ENCODE results near the gene THSD4. TPM values are rescaled to one million over a fixed set of nuclear protein-coding genes. Genes with fewer than 3 reads are reported as not detected.
A peak's percentile ranks its signal among the peaks of the same experiment; 100 is the strongest.

THSD4 gene
- total and polyA plus RNA-seq, 2 of the 8 experiments (the other 6 are each of a cell fraction or from before 2014, with no cell fraction given): 2.5 to 6.2 TPM

DNA sequence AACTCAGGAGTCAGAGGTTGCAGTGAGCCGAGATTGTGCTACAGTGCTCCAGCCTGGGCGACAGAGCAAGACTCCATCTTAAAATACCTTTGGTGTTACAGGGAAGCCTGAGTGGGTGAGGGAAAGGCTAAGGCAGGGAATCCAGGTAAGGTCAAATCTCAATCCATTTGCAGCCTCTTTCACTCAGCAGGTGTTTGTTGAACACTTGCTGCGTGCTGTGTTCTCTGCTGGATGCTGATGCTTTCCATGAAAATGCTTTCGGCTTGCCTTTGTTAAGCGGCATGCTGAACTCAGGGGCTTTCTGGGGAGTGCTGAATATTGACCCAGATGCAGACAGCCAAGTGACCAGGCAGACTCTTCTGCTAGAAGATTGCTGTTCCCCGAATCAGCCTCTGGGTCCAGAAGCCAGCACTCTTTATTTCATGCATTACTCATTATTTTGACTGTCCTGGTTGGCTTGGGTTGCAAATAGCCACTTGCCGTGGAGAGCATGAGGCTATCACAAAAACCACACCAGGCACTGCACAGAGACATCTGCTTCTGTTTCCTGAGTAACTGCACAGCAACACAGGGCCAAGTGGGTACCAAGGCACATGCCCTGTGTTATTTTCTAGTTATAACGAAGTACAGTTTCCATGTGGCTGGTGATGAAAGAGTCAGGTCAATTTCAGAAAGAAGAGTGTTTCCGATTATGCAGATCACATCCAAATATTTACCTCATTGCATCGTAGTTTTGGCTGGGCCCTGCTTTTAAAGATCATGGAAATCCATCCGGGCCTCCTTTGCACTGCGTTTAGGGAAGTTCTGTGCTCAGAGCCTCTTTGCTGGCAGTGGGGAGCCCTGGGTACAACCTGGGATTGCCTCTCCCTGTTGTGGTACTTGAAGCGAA lies 88.6 kb downstream of the THSD4 start:
- H4K91ac ChIP-seq (replicated peaks; ENCODE audit: insufficient read length, low read length): peak overlapping the region; percentile 90
- H3K4me3 ChIP-seq (ENCODE audit: extremely low read depth in 1 of 4, insufficient read depth in 2 of 4, low read depth in 3 of 4, low read length in 4 of 4): peak overlapping the region in 1 of 4 experiments; percentile 23; a peak in 1 of 8 replicates
- H3K14ac ChIP-seq (ENCODE audit: insufficient read length): no peak overlapping the region
- H2BK12ac ChIP-seq (ENCODE audit: low read depth, low read length): peak overlapping the region; percentile 100
- H3K56ac ChIP-seq (replicated peaks; ENCODE audit: insufficient read length, low read depth, low read length): no peak overlapping the region
- no peak overlapping the region for H2BK15ac ChIP-seq (ENCODE audit: low read length)
- FAIRE-seq (peak; percentile 97), DNase-seq (ENCODE audit: low read depth in 1 of 2, low spot score in 2 of 2) (peak; percentile 77 to 84)
- peak overlapping the region; percentile 94; the same call in 1 of the 2 replicates for H2AK5ac ChIP-seq (ENCODE audit: low read depth, low read length)
- H3K79me2 ChIP-seq (ENCODE audit: control insufficient read depth in 1 of 2, insufficient read depth in 2 of 2, low read length in 2 of 2): no peaks in the 10 kb centered on the region
- no peak overlapping the region; the same call in 1 of the 2 replicates for H3K27ac ChIP-seq (ENCODE audit: low read depth, low read length)
- peak overlapping the region; percentile 76 for H2BK20ac ChIP-seq (ENCODE audit: low read length)
- H3K4ac ChIP-seq (replicated peaks; ENCODE audit: insufficient read length, low read depth, low read length): peak overlapping the region; percentile 94
- H3K79me1 ChIP-seq (ENCODE audit: low read depth, low read length): peaks cover 5% of the 10 kb centered on the region
- H4K5ac ChIP-seq (ENCODE audit: insufficient read length, low read depth, low read length): peak overlapping the region; percentile 32
- H3K27me3 ChIP-seq (replicated peaks in 1 of 4; ENCODE audit: control insufficient read depth in 3 of 4, extremely low read depth in 1 of 4, insufficient read depth in 3 of 4, low read length in 3 of 4): peaks cover 0 to 4% (median 0%) of the 10 kb centered on the region in 4 experiments; a peak in 1 of 7 replicates
- H2BK5ac ChIP-seq (ENCODE audit: low read depth, low read length): peak overlapping the region; percentile 98
- peak overlapping the region; percentile 89 for H3K18ac ChIP-seq (ENCODE audit: extremely low read depth, low read length)
- peak overlapping the region; percentile 87 for H2BK120ac ChIP-seq (replicated peaks; ENCODE audit: low read depth, low read length)
- H3K23ac ChIP-seq (ENCODE audit: insufficient read length): no peak overlapping the region
- H2AFZ ChIP-seq (ENCODE audit: low read length): no peak overlapping the region
- no peaks in the 10 kb centered on the region for H3K9me3 ChIP-seq (ENCODE audit: insufficient read depth in 2 of 2, low read depth in 1 of 2, low read length in 1 of 2)
- H3K23me2 ChIP-seq (ENCODE audit: low read depth, low read length): peaks cover 6% of the 10 kb centered on the region; the same call in 1 of the 2 replicates
- H4K20me1 ChIP-seq (replicated peaks in 1 of 2; ENCODE audit: control insufficient read depth in 1 of 2, insufficient read depth in 2 of 2, low read length in 2 of 2): peaks cover 0 to 5% of the 10 kb centered on the region in 2 experiments
- 19% methylated on average over 13 of the region's 13 CpGs; no CpG with 5 or more reads in 1 of the 2 experiments for WGBS, 2 experiments (ENCODE audit: extremely low coverage in 1 of 2, insufficient coverage in 1 of 2, insufficient read length in 1 of 2, insufficient replicate concordance in 2 of 2, low coverage in 1 of 2, low lambda C conversion rate in 2 of 2, missing lambda C conversion rate in 1 of 2)
- no peak overlapping the region for H4K8ac ChIP-seq (ENCODE audit: extremely low read depth, insufficient read depth, low read length)
- ChIA-PET POLR2A (ENCODE audit: partially characterized antibody) (interaction anchor here (1.1 to 2.0 kb wide), 4 partner anchors 10 to 89 kb away, joined by 4 to 11 read pairs (median 6); partner anchors contain the start of gene THSD4), CTCF (ENCODE audit: partially characterized antibody) (interaction anchor here (0.9 to 1.7 kb wide), 4 partner anchors 10 to 237 kb away, joined by 3 to 4 read pairs (median 3); partner anchors contain the start of gene THSD4)
- H3K4me2 ChIP-seq (ENCODE audit: insufficient read depth in 1 of 2, low read depth in 2 of 2, low read length in 2 of 2): peak overlapping the region; percentile 45 to 55
- no peak overlapping the region for H3K9ac ChIP-seq (replicated peaks in 1 of 4; ENCODE audit: extremely low read depth in 1 of 4, low read depth in 3 of 4, low read length in 3 of 4)
- peaks cover 19 to 34% (median 28%) of the 10 kb centered on the region in 4 experiments for H3K4me1 ChIP-seq (replicated peaks in 1 of 4; ENCODE audit: control insufficient read depth in 3 of 4, insufficient read depth in 4 of 4, low read length in 3 of 4)
- H3K36me3 ChIP-seq (ENCODE audit: control insufficient read depth in 2 of 4, insufficient read depth in 4 of 4, low read length in 3 of 4): no peaks in the 10 kb centered on the region; a peak in 1 of 8 replicates
- TF ChIP-seq HDAC6 (IDR thresholded peaks at IDR 0.05; ENCODE audit: low read depth, low read length) (no peak), TAF1 (IDR thresholded peaks at IDR 0.05; ENCODE audit: low read depth, low read length) (no peak), GABPA (IDR thresholded peaks at IDR 0.05; ENCODE audit: borderline replicate concordance, insufficient read depth, low read length) (no peak), SP1 (IDR thresholded peaks at IDR 0.05; ENCODE audit: low read depth, low read length) (peak; percentile 91), NRF1 (IDR thresholded peaks at IDR 0.05; ENCODE audit: low read depth, low read length) (no peak), YY1 (IDR thresholded peaks at IDR 0.05; ENCODE audit: low read depth, low read length) (0 out of 2 replicates have a peak, but pooled peaks have one; percentile 61), POLR2A (IDR thresholded peaks at IDR 0.05; ENCODE audit: control extremely low read depth in 1 of 2, low read depth in 2 of 2, low read length in 2 of 2) (no peak), BCL11A (IDR thresholded peaks at IDR 0.05; ENCODE audit: low read depth in 2 of 2, low read length in 2 of 2) (peak; percentile 95 to 98), POU5F1 (IDR thresholded peaks at IDR 0.05; ENCODE audit: low read depth, low read length) (peak; percentile 93), MAX (IDR thresholded peaks at IDR 0.05) (peak; percentile 65)
- TF ChIP-seq, protein P1, sequence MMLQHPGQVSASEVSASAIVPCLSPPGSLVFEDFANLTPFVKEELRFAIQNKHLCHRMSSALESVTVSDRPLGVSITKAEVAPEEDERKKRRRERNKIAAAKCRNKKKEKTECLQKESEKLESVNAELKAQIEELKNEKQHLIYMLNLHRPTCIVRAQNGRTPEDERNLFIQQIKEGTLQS (IDR thresholded peaks at IDR 0.05; ENCODE audit: insufficient read depth, low read depth, low read length): no peak

All from H1 (cell line).